Measurements from ENCODE around the gene PIGN.
A peak's percentile ranks its signal among the peaks of the same experiment; 100 is the strongest.

The PIGN gene

DNA sequence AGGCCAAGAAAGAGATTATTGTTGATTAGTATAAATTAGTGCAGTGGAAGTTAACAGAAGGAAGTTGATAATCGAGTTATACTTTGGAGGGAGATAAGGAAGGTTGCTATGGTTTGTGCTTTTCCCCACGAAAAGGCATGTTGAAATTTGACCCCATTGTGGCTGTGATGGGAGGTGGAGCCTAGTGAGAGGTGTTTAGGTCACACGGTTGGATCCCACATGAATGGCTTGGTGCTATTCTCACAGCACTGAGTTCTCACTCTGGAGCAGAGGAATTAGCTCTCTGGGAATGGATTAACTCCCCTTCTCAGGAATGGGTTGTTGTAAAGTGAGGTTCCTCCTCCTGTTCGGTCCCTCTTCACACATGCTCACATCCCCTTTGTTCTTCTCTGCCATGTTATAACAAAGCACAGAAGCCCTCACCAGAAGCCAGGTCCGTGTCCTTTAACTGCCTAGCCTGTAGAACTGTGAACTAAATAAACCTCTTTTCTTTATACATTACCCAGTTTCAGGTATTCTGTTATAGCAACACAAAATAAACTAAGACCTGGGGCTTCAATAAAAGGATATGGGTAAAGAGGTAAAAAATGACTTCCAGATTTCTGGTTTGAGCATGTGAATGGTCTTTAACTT, 21.9 kb downstream of the PIGN start:
- Histone ChIP-seq H2BK15ac (replicated peaks; ENCODE audit: low read depth) (no peak overlapping the region), H3K18ac (ENCODE audit: low read length) (no peak overlapping the region), H3K4me2 (ENCODE audit: low read length) (no peak overlapping the region), H3K56ac (ENCODE audit: low read length) (no peak overlapping the region), H3K9ac (ENCODE audit: low read length) (no peak overlapping the region), H4K5ac (ENCODE audit: low read length) (no peak overlapping the region), H3K79me1 (ENCODE audit: low read length) (no peaks in the 10 kb centered on the region), H3K4ac (ENCODE audit: low read depth, low read length) (no peak overlapping the region), H4K8ac (ENCODE audit: low read depth, low read length) (no peak overlapping the region), H3K79me2 (ENCODE audit: control insufficient read depth, insufficient read depth, low read length) (no peaks in the 10 kb centered on the region), H3K27me3 (ENCODE audit: insufficient read depth, low read length, poor library complexity) (no peaks in the 10 kb centered on the region), H2BK120ac (ENCODE audit: low read depth, low read length) (no peak overlapping the region), H2BK5ac (ENCODE audit: low read length) (no peak overlapping the region), H3K23ac (ENCODE audit: low read length) (no peak overlapping the region), H3K27ac (ENCODE audit: low read depth, low read length) (no peak overlapping the region), H3K36me3 (ENCODE audit: control insufficient read depth, insufficient read depth, low read length) (no peaks in the 10 kb centered on the region), H2AK5ac (ENCODE audit: low read length) (no peak overlapping the region), H3K4me1 (ENCODE audit: control insufficient read depth, low read depth, low read length) (no peaks in the 10 kb centered on the region), H3K4me3 (ENCODE audit: low read length) (no peak overlapping the region)
- DNase-seq = peak; percentile 88
- WGBS (ENCODE audit: extremely low coverage, insufficient coverage, low lambda C conversion rate) = 100% methylated on average over 1 of the region's 5 CpGs

DNA sequence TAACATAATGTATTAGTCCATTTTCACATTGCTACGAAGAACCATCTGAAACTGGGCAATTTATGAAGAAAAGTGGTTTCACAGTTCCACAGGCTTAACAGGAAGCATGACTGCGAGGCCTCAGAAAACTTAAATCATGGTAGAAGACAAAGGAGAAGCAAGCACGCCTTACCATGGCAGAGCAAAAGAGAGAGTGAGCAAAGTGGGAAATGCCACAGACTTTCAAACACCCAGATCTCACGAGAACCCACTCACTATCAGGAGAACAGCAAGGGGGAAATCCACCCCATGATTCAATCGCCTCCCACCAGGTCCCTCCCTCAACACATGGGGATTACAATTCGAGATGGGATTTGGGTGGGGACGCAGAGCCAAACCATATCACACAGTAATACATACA, 22.5 kb downstream of the PIGN start:
- no peaks in the 10 kb centered on the region for H3K79me1 ChIP-seq (ENCODE audit: low read length)
- H3K27me3 ChIP-seq (ENCODE audit: insufficient read depth, low read length, poor library complexity) = no peaks in the 10 kb centered on the region
- no peak overlapping the region for H3K4me2 ChIP-seq (ENCODE audit: low read length)
- no peak overlapping the region for H3K27ac ChIP-seq (ENCODE audit: low read depth, low read length)
- no peak overlapping the region for H3K4me3 ChIP-seq (ENCODE audit: low read length)
- H2BK15ac ChIP-seq (replicated peaks; ENCODE audit: low read depth) = no peak overlapping the region
- H3K4me1 ChIP-seq (ENCODE audit: control insufficient read depth, low read depth, low read length) = no peaks in the 10 kb centered on the region
- H3K4ac ChIP-seq (ENCODE audit: low read depth, low read length) = no peak overlapping the region
- H2BK5ac ChIP-seq (ENCODE audit: low read length) = no peak overlapping the region
- no peak overlapping the region for H4K8ac ChIP-seq (ENCODE audit: low read depth, low read length)
- H3K18ac ChIP-seq (ENCODE audit: low read length) = no peak overlapping the region
- no CpG with 5 or more reads among the region's 7 CpGs for WGBS (ENCODE audit: extremely low coverage, insufficient coverage, low lambda C conversion rate)
- no peak overlapping the region for H2BK120ac ChIP-seq (ENCODE audit: low read depth, low read length)
- no peak overlapping the region for H3K9ac ChIP-seq (ENCODE audit: low read length)
- H2AK5ac ChIP-seq (ENCODE audit: low read length) = no peak overlapping the region
- no peak overlapping the region for H3K23ac ChIP-seq (ENCODE audit: low read length)
- H3K36me3 ChIP-seq (ENCODE audit: control insufficient read depth, insufficient read depth, low read length) = no peaks in the 10 kb centered on the region
- DNase-seq = no peak
- no peak overlapping the region for H3K56ac ChIP-seq (ENCODE audit: low read length)
- H3K79me2 ChIP-seq (ENCODE audit: control insufficient read depth, insufficient read depth, low read length) = no peaks in the 10 kb centered on the region
- no peak overlapping the region for H4K5ac ChIP-seq (ENCODE audit: low read length)

GRCh38 chr18:62157843-62158242, 29.0 kb downstream of the PIGN start:
- Histone ChIP-seq H3K36me3 (ENCODE audit: control insufficient read depth, insufficient read depth, low read length) (no peaks in the 10 kb centered on the region), H3K4ac (ENCODE audit: low read depth, low read length) (no peak overlapping the region), H3K23ac (ENCODE audit: low read length) (no peak overlapping the region), H3K4me2 (ENCODE audit: low read length) (no peak overlapping the region), H3K79me2 (ENCODE audit: control insufficient read depth, insufficient read depth, low read length) (no peaks in the 10 kb centered on the region), H2BK15ac (replicated peaks; ENCODE audit: low read depth) (no peak overlapping the region), H4K8ac (ENCODE audit: low read depth, low read length) (no peak overlapping the region), H4K5ac (ENCODE audit: low read length) (no peak overlapping the region), H3K18ac (ENCODE audit: low read length) (no peak overlapping the region), H2BK120ac (ENCODE audit: low read depth, low read length) (no peak overlapping the region), H3K4me1 (ENCODE audit: control insufficient read depth, low read depth, low read length) (no peaks in the 10 kb centered on the region), H3K79me1 (ENCODE audit: low read length) (no peaks in the 10 kb centered on the region), H2AK5ac (ENCODE audit: low read length) (no peak overlapping the region), H2BK5ac (ENCODE audit: low read length) (no peak overlapping the region), H3K56ac (ENCODE audit: low read length) (no peak overlapping the region), H3K4me3 (ENCODE audit: low read length) (no peak overlapping the region), H3K27me3 (ENCODE audit: insufficient read depth, low read length, poor library complexity) (no peaks in the 10 kb centered on the region), H3K27ac (ENCODE audit: low read depth, low read length) (no peak overlapping the region), H3K9ac (ENCODE audit: low read length) (no peak overlapping the region)
- no peak for DNase-seq
- WGBS (ENCODE audit: extremely low coverage, insufficient coverage, low lambda C conversion rate) = 100% methylated on average over 1 of the region's 1 CpG

- Histone ChIP-seq H3K27ac (ENCODE audit: low read depth, low read length) (no peak overlapping the region), H3K18ac (ENCODE audit: low read length) (no peak overlapping the region), H3K79me2 (ENCODE audit: control insufficient read depth, insufficient read depth, low read length) (no peaks in the 10 kb centered on the region), H3K23ac (ENCODE audit: low read length) (no peak overlapping the region), H2BK5ac (ENCODE audit: low read length) (no peak overlapping the region), H2BK15ac (replicated peaks; ENCODE audit: low read depth) (no peak overlapping the region), H3K4me2 (ENCODE audit: low read length) (no peak overlapping the region), H3K4me1 (ENCODE audit: control insufficient read depth, low read depth, low read length) (no peaks in the 10 kb centered on the region), H4K5ac (ENCODE audit: low read length) (no peak overlapping the region), H3K36me3 (ENCODE audit: control insufficient read depth, insufficient read depth, low read length) (no peaks in the 10 kb centered on the region), H2BK120ac (ENCODE audit: low read depth, low read length) (no peak overlapping the region), H4K8ac (ENCODE audit: low read depth, low read length) (no peak overlapping the region), H2AK5ac (ENCODE audit: low read length) (no peak overlapping the region), H3K79me1 (ENCODE audit: low read length) (no peaks in the 10 kb centered on the region), H3K9ac (ENCODE audit: low read length) (no peak overlapping the region), H3K4ac (ENCODE audit: low read depth, low read length) (no peak overlapping the region), H3K4me3 (ENCODE audit: low read length) (no peak overlapping the region), H3K56ac (ENCODE audit: low read length) (no peak overlapping the region), H3K27me3 (ENCODE audit: insufficient read depth, low read length, poor library complexity) (no peaks in the 10 kb centered on the region)
- WGBS (ENCODE audit: extremely low coverage, insufficient coverage, low lambda C conversion rate) = no CpG with 5 or more reads among the region's 1 CpG
- peak; percentile 49 for DNase-seq
Observed at GRCh38 chr18:62152844-62153243, 34.0 kb downstream of the PIGN start.

DNA sequence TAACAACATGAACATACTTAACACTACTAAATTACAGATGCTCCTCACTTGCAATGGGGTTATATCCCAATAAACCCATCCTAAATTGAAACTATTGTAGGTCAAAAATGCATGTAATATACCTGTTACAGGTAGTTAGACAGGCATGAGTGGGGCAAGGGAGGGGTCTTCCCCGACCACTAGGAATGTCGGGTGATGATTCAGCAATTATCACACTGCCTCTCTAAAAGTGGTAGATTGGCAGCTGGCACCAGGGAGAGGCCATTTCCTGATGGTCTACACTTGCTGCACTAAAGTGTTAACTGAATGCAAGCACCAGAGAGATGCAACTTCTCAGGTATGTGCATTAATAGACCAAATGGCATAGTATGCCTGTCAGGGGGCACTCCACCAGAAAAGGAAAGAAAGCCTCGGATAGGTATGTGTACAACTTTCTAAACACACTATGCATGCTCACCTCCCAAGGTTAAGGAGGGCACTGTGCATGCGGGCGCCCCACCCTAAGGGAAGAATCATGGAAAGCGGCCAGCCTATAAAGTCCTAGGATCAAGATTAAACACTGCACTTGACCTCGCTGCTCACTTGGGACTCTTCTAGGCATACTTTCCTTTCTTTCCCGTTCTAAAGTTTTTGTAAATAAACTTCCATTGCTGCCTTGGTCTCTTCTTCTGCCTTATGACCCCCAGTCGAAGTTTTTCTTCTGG, 35.6 kb downstream of the PIGN start:
- Histone ChIP-seq H3K36me3 (ENCODE audit: control insufficient read depth, insufficient read depth, low read length) (no peaks in the 10 kb centered on the region), H3K4ac (ENCODE audit: low read depth, low read length) (no peak overlapping the region)
- WGBS (ENCODE audit: extremely low coverage, insufficient coverage, low lambda C conversion rate) = no CpG with 5 or more reads among the region's 9 CpGs

GRCh38 chr18:62144338-62144737, 42.5 kb downstream of the PIGN start:
- H3K79me2 ChIP-seq (ENCODE audit: control insufficient read depth, insufficient read depth, low read length) = no peaks in the 10 kb centered on the region
- H2BK120ac ChIP-seq (ENCODE audit: low read depth, low read length) = no peak overlapping the region
- H3K79me1 ChIP-seq (ENCODE audit: low read length) = no peaks in the 10 kb centered on the region
- H4K8ac ChIP-seq (ENCODE audit: low read depth, low read length) = no peak overlapping the region
- no peak overlapping the region for H3K4me3 ChIP-seq (ENCODE audit: low read length)
- no peak overlapping the region for H3K9ac ChIP-seq (ENCODE audit: low read length)
- H2BK15ac ChIP-seq (replicated peaks; ENCODE audit: low read depth) = no peak overlapping the region
- H2BK5ac ChIP-seq (ENCODE audit: low read length) = no peak overlapping the region
- H3K4me1 ChIP-seq (ENCODE audit: control insufficient read depth, low read depth, low read length) = no peaks in the 10 kb centered on the region
- no peaks in the 10 kb centered on the region for H3K36me3 ChIP-seq (ENCODE audit: control insufficient read depth, insufficient read depth, low read length)
- H3K23ac ChIP-seq (ENCODE audit: low read length) = no peak overlapping the region
- no CpG with 5 or more reads among the region's 2 CpGs for WGBS (ENCODE audit: extremely low coverage, insufficient coverage, low lambda C conversion rate)
- no peak overlapping the region for H3K4me2 ChIP-seq (ENCODE audit: low read length)
- H2AK5ac ChIP-seq (ENCODE audit: low read length) = no peak overlapping the region
- H3K27ac ChIP-seq (ENCODE audit: low read depth, low read length) = no peak overlapping the region
- no peak for DNase-seq
- no peak overlapping the region for H3K18ac ChIP-seq (ENCODE audit: low read length)
- no peaks in the 10 kb centered on the region for H3K27me3 ChIP-seq (ENCODE audit: insufficient read depth, low read length, poor library complexity)
- H3K4ac ChIP-seq (ENCODE audit: low read depth, low read length) = no peak overlapping the region
- H3K56ac ChIP-seq (ENCODE audit: low read length) = no peak overlapping the region
- H4K5ac ChIP-seq (ENCODE audit: low read length) = no peak overlapping the region

More for the DNA sequence above, 35.6 kb downstream of the PIGN start:
- H3K27ac ChIP-seq (ENCODE audit: low read depth, low read length) = no peak overlapping the region
- H3K56ac ChIP-seq (ENCODE audit: low read length) = no peak overlapping the region
- H3K4me1 ChIP-seq (ENCODE audit: control insufficient read depth, low read depth, low read length) = no peaks in the 10 kb centered on the region
- no peak overlapping the region for H3K23ac ChIP-seq (ENCODE audit: low read length)
- no peak overlapping the region for H2BK15ac ChIP-seq (replicated peaks; ENCODE audit: low read depth)
- no peak overlapping the region for H3K9ac ChIP-seq (ENCODE audit: low read length)
- H3K79me1 ChIP-seq (ENCODE audit: low read length) = no peaks in the 10 kb centered on the region
- no peaks in the 10 kb centered on the region for H3K79me2 ChIP-seq (ENCODE audit: control insufficient read depth, insufficient read depth, low read length)
- no peaks in the 10 kb centered on the region for H3K27me3 ChIP-seq (ENCODE audit: insufficient read depth, low read length, poor library complexity)
- no peak overlapping the region for H4K5ac ChIP-seq (ENCODE audit: low read length)
- no peak overlapping the region for H3K4me2 ChIP-seq (ENCODE audit: low read length)
- H2AK5ac ChIP-seq (ENCODE audit: low read length) = no peak overlapping the region
- no peak overlapping the region for H2BK120ac ChIP-seq (ENCODE audit: low read depth, low read length)
- no peak overlapping the region for H3K4me3 ChIP-seq (ENCODE audit: low read length)
- H3K18ac ChIP-seq (ENCODE audit: low read length) = no peak overlapping the region
- no peak overlapping the region for H2BK5ac ChIP-seq (ENCODE audit: low read length)
- no peak overlapping the region for H4K8ac ChIP-seq (ENCODE audit: low read depth, low read length)
- no peak for DNase-seq
